HepG2 (cell line): ENCODE data around the gene OSGIN1. TPM values are rescaled to one million over a fixed set of nuclear protein-coding genes. Genes with fewer than 3 reads are reported as not detected.
A peak's percentile ranks its signal among the peaks of the same experiment; 100 is the strongest.

Experiments used
- ATM ChIP-seq: fragments of 450-650 bp; IDR thresholded peaks from 2 replicates; pipeline ENCODE4 v1.7.1; 2017; ENCODE audit warnings: mild to moderate bottlenecking, borderline replicate concordance
- EED ChIP-seq: sonication (generic); formaldehyde crosslinking; IDR thresholded peaks from 2 replicates; pipeline ENCODE4 v1.5.0; 2020; ENCODE audit warnings: mild to moderate bottlenecking, missing genetic modification reagents
- FIP1L1 ChIP-seq: fragments of 200-400 bp; formaldehyde crosslinking; IDR thresholded peaks from 2 replicates; pipeline ENCODE4 v1.6.1; 2018; ENCODE audit warnings: low read depth, mild to moderate bottlenecking, low read length, moderate library complexity, borderline replicate concordance; ENCODE audit not compliant: insufficient read depth
- FOXC1 ChIP-seq: sonication (generic); formaldehyde crosslinking; IDR thresholded peaks from 2 replicates; pipeline ENCODE4 v1.8.0; 2022; ENCODE audit warnings: mild to moderate bottlenecking, missing genetic modification reagents, borderline replicate concordance
- PAF1 ChIP-seq: IDR thresholded peaks from 2 replicates; pipeline ENCODE4 v1.6.1; 2016; ENCODE audit warnings: missing genetic modification reagents, missing compliant biosample characterization
- PTBP1 ChIP-seq: fragments of 200-400 bp; formaldehyde crosslinking; IDR thresholded peaks from 2 replicates; pipeline ENCODE4 v1.6.1; 2018; ENCODE audit warnings: low read length, low read depth; ENCODE audit not compliant: poor library complexity, severe bottlenecking
- RCOR2 ChIP-seq: IDR thresholded peaks from 2 replicates; pipeline ENCODE4 v1.6.1; 2016; ENCODE audit warnings: missing biosample characterization, missing genetic modification reagents
- SMARCE1 ChIP-seq: fragments of 450-650 bp; IDR thresholded peaks from 2 replicates; pipeline ENCODE4 v1.6.1; 2017; ENCODE audit warnings: borderline replicate concordance
- STAG1 ChIP-seq: sonication (generic); formaldehyde crosslinking; IDR thresholded peaks from 2 replicates; pipeline ENCODE4 v1.4.0; 2020; ENCODE audit warnings: missing genetic modification reagents
- TAF15 ChIP-seq: fragments of 200-400 bp; formaldehyde crosslinking; IDR thresholded peaks from one replicate; pipeline ENCODE4 v1.6.1; 2018; ENCODE audit warnings: mild to moderate bottlenecking, low read depth, low read length; ENCODE audit not compliant: poor library complexity, severe bottlenecking
- ZBTB20 ChIP-seq: sonication (generic); formaldehyde crosslinking; IDR thresholded peaks from 2 replicates; pipeline ENCODE4 v1.8.1; 2023; ENCODE audit warnings: missing genetic modification reagents, low read depth, mild to moderate bottlenecking, borderline replicate concordance
- ZBTB7B ChIP-seq: sonication (generic); formaldehyde crosslinking; IDR thresholded peaks from 2 replicates; pipeline ENCODE4 v1.4.0; 2020; ENCODE audit warnings: missing genetic modification reagents
- ZNF24 ChIP-seq: fragments of 450-650 bp; IDR thresholded peaks from 2 replicates; pipeline ENCODE4 v1.6.1; 2017; ENCODE audit warnings: antibody characterized with exemption, mild to moderate bottlenecking
- ZNF33A ChIP-seq: sonication (generic); formaldehyde crosslinking; IDR thresholded peaks from 2 replicates; pipeline ENCODE4 v1.5.1; 2020; ENCODE audit warnings: missing genetic modification reagents, mild to moderate bottlenecking, moderate library complexity, borderline replicate concordance
- ZNF510 ChIP-seq: sonication (generic); formaldehyde crosslinking; IDR thresholded peaks from 2 replicates; pipeline ENCODE4 v1.4.0; 2020; ENCODE audit warnings: low read depth, mild to moderate bottlenecking, missing genetic modification reagents
- ZNF552 ChIP-seq: sonication (generic); formaldehyde crosslinking; IDR thresholded peaks from 2 replicates; pipeline ENCODE4 v1.9.0; 2022; ENCODE audit warnings: missing genetic modification reagents, mild to moderate bottlenecking, borderline replicate concordance
- ZNF607 ChIP-seq: sonication (generic); formaldehyde crosslinking; IDR thresholded peaks from 2 replicates; pipeline ENCODE4 v1.5.1; 2020; ENCODE audit warnings: missing genetic modification reagents, mild to moderate bottlenecking, borderline replicate concordance
- ZNF768 ChIP-seq: sonication (generic); formaldehyde crosslinking; IDR thresholded peaks from 2 replicates; pipeline ENCODE4 v1.4.0; 2020; ENCODE audit warnings: missing genetic modification reagents
- polyA plus RNA-seq, 8 experiments: library from polyadenylated mRNA; depleted of rRNA in 3 of 8; stranded (reverse) in 7 of 8; unstranded in 1 of 8; fragments of >200 nt; fragmentation: Illumina TruSeq in 4 of 8; extraction: Trizol in 4 of 8; gene quantifications; 2 replicates each; pipeline versions ENCODE4 v1.2.1 to v1.2.3, GENCODE V29; 2011 to 2016; ENCODE audit warnings: low read depth in 4 of 8, missing spikeins in 1 of 8, mixed read lengths in 1 of 8; ENCODE audit not compliant: insufficient read depth in 1 of 8
- total RNA-seq, 5 experiments: library from RNA; depleted of rRNA; stranded (reverse); fragments of >200 nt; fragmentation: Illumina TruSeq; extraction: Trizol; gene quantifications; 2 replicates each; pipeline ENCODE4 v1.2.3, GENCODE V29; 2016; ENCODE audit warnings: low read depth in 1 of 5
- TF ChIP-seq, protein P1 (sequence below): sonication (generic); formaldehyde crosslinking; IDR thresholded peaks from 2 replicates; pipeline ENCODE4 v1.4.0; 2020; ENCODE audit warnings: missing genetic modification reagents
- TF ChIP-seq, protein P2 (sequence below): sonication (generic); formaldehyde crosslinking; IDR thresholded peaks from 2 replicates; pipeline ENCODE4 v1.8.0; 2022; ENCODE audit warnings: missing genetic modification reagents, mild to moderate bottlenecking, moderate library complexity, borderline replicate concordance
- TF ChIP-seq, protein P3 (sequence below): sonication (generic); formaldehyde crosslinking; IDR thresholded peaks from 2 replicates; pipeline ENCODE4 v1.8.1; 2023; ENCODE audit warnings: mild to moderate bottlenecking, missing genetic modification reagents
- TF ChIP-seq, protein P4 (sequence below): sonication (generic); formaldehyde crosslinking; IDR thresholded peaks from 2 replicates; pipeline ENCODE4 v1.8.0; 2022; ENCODE audit warnings: missing genetic modification reagents, low read depth, mild to moderate bottlenecking, borderline replicate concordance

Gene OSGIN1
- total and polyA plus RNA-seq, 2 of the 13 experiments (the other 11 are each of a cell fraction or from before 2014, with no cell fraction given), result 20.5 to 27.1 TPM

DNA sequence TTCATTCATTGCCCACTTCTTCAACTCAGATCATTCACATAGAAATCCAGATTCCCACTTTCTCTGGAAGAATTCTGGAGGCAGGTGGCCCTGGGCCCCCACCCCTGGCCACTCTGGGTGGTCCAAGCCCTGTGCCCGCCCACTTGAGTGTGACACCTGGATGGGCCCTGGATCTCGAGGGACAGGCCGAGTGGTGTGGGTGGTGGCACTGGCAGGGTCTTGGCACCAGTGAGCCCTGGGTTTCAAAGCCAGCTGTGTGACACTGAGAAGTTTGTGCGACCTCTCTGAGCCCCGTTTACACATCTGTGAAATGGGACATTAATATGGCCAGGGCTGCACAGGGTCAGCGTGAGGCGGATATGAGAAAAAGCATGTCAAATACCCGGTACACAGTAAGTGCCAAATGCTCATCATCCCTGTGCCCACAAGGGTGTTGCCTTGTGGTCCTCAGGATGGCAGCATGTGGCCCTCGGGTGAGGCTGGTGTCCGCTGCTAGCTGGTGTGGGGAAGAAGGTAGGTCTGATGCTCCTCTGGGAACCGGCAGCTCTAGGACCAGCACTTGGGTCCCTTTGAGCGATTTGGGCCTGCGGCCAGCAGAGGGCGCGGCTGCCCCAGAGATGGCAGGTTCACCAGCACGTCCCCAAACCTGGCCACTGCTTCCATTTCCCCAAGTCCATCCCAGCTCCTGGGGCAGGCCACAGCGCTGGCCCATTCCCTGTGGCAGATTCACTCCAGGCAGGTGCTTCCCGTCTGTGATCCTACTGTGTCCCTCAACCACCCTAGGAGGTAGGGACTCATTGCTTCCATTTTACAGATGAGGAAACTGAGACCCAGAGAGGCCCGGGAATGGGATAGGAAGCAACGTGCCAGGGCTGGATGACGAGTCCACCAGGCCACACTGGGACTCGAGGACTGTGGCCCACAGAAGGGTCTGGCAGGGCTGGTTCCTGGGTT is 3.6 kb downstream of the OSGIN1 start (continued):
- TF ChIP-seq ZBTB7B (CRISPR knock-in tag), result no peak
- TF ChIP-seq STAG1 (CRISPR knock-in tag), result peak; percentile 98
- TF ChIP-seq, protein P1, sequence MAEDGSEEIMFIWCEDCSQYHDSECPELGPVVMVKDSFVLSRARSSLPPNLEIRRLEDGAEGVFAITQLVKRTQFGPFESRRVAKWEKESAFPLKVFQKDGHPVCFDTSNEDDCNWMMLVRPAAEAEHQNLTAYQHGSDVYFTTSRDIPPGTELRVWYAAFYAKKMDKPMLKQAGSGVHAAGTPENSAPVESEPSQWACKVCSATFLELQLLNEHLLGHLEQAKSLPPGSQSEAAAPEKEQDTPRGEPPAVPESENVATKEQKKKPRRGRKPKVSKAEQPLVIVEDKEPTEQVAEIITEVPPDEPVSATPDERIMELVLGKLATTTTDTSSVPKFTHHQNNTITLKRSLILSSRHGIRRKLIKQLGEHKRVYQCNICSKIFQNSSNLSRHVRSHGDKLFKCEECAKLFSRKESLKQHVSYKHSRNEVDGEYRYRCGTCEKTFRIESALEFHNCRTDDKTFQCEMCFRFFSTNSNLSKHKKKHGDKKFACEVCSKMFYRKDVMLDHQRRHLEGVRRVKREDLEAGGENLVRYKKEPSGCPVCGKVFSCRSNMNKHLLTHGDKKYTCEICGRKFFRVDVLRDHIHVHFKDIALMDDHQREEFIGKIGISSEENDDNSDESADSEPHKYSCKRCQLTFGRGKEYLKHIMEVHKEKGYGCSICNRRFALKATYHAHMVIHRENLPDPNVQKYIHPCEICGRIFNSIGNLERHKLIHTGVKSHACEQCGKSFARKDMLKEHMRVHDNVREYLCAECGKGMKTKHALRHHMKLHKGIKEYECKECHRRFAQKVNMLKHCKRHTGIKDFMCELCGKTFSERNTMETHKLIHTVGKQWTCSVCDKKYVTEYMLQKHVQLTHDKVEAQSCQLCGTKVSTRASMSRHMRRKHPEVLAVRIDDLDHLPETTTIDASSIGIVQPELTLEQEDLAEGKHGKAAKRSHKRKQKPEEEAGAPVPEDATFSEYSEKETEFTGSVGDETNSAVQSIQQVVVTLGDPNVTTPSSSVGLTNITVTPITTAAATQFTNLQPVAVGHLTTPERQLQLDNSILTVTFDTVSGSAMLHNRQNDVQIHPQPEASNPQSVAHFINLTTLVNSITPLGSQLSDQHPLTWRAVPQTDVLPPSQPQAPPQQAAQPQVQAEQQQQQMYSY, result no peak
- TF ChIP-seq FIP1L1, result no peak
- TF ChIP-seq ZNF24, result no peak
- TF ChIP-seq RCOR2 (CRISPR knock-in tag), result 0 out of 2 replicates have a peak, but pooled peaks have one; percentile 26
- no peak for TF ChIP-seq ZNF607 (CRISPR knock-in tag)
- no peak for TF ChIP-seq ZNF552 (CRISPR knock-in tag)
- TF ChIP-seq PTBP1, result no peak
- TF ChIP-seq TAF15, result no peak
- TF ChIP-seq EED, result 0 out of 2 replicates have a peak, but pooled peaks have one; percentile 61
- TF ChIP-seq ATM, result no peak
- TF ChIP-seq ZNF510 (CRISPR knock-in tag), result no peak
- TF ChIP-seq, protein P2, sequence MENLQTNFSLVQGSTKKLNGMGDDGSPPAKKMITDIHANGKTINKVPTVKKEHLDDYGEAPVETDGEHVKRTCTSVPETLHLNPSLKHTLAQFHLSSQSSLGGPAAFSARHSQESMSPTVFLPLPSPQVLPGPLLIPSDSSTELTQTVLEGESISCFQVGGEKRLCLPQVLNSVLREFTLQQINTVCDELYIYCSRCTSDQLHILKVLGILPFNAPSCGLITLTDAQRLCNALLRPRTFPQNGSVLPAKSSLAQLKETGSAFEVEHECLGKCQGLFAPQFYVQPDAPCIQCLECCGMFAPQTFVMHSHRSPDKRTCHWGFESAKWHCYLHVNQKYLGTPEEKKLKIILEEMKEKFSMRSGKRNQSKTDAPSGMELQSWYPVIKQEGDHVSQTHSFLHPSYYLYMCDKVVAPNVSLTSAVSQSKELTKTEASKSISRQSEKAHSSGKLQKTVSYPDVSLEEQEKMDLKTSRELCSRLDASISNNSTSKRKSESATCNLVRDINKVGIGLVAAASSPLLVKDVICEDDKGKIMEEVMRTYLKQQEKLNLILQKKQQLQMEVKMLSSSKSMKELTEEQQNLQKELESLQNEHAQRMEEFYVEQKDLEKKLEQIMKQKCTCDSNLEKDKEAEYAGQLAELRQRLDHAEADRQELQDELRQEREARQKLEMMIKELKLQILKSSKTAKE (CRISPR knock-in tag), result no peak
- no peak for TF ChIP-seq PAF1 (CRISPR knock-in tag)
- TF ChIP-seq, protein P3, sequence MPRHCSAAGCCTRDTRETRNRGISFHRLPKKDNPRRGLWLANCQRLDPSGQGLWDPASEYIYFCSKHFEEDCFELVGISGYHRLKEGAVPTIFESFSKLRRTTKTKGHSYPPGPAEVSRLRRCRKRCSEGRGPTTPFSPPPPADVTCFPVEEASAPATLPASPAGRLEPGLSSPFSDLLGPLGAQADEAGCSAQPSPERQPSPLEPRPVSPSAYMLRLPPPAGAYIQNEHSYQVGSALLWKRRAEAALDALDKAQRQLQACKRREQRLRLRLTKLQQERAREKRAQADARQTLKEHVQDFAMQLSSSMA (CRISPR knock-in tag), result 0 out of 2 replicates have a peak, but pooled peaks have one; percentile 27
- no peak for TF ChIP-seq ZNF33A (CRISPR knock-in tag)
- peak; percentile 96 for TF ChIP-seq ZNF768 (CRISPR knock-in tag)
- TF ChIP-seq FOXC1 (CRISPR knock-in tag), result no peak
- TF ChIP-seq SMARCE1, result no peak
- TF ChIP-seq, protein P4, sequence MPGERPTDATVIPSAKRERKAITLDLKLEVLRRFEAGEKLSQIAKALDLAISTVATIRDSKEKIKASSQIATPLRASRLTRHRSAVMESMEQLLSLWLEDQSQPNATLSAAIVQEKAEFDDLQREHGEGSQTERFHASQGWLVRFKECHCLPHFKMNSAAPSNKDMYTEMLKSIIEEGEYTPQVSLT (CRISPR knock-in tag), result no peak
- TF ChIP-seq ZBTB20 (CRISPR knock-in tag), result peak; percentile 62; the same call in 1 of the 2 replicates
